ENCODE results near the gene REC114. TPM values are rescaled to one million over a fixed set of nuclear protein-coding genes. Genes with fewer than 3 reads are reported as not detected.

The REC114 gene
- total and polyA plus RNA-seq, 9 of the 15 experiments (the other 6 are each of a cell fraction or from before 2014, with no cell fraction given) = 0.07 to 0.24 TPM; not detected in 7

DNA sequence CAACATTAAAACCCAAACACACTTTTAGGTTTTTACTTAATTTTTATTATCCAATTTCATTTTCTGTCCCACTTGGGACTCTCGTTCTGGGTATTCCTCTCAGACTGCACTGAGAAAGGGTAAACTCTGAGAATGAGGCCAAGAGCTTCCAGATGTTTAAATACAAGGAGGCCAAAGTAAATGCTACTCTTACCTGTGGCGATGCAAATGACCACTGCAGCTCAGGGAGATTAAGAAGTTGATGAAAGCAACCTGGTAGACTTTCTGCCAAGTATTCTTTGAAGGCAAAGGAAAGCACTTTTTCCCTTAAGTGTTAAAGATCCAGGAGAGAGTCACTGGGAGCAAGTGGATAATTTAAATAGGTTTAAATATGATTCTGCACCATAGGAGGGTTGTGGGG is 151.1 kb downstream of the REC114 start (continued):
- TF ChIP-seq ZNF224 (CRISPR knock-in tag; IDR thresholded peaks at IDR 0.05) = no peak
- TF ChIP-seq, protein P1, sequence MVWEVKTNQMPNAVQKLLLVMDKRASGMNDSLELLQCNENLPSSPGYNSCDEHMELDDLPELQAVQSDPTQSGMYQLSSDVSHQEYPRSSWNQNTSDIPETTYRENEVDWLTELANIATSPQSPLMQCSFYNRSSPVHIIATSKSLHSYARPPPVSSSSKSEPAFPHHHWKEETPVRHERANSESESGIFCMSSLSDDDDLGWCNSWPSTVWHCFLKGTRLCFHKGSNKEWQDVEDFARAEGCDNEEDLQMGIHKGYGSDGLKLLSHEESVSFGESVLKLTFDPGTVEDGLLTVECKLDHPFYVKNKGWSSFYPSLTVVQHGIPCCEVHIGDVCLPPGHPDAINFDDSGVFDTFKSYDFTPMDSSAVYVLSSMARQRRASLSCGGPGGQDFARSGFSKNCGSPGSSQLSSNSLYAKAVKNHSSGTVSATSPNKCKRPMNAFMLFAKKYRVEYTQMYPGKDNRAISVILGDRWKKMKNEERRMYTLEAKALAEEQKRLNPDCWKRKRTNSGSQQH (CRISPR knock-in tag; IDR thresholded peaks at IDR 0.05) = no peak
- TF ChIP-seq, protein P2, sequence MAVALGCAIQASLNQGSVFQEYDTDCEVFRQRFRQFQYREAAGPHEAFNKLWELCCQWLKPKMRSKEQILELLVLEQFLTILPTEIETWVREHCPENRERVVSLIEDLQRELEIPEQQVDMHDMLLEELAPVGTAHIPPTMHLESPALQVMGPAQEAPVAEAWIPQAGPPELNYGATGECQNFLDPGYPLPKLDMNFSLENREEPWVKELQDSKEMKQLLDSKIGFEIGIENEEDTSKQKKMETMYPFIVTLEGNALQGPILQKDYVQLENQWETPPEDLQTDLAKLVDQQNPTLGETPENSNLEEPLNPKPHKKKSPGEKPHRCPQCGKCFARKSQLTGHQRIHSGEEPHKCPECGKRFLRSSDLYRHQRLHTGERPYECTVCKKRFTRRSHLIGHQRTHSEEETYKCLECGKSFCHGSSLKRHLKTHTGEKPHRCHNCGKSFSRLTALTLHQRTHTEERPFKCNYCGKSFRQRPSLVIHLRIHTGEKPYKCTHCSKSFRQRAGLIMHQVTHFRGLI (CRISPR knock-in tag; IDR thresholded peaks at IDR 0.05) = no peak

DNA sequence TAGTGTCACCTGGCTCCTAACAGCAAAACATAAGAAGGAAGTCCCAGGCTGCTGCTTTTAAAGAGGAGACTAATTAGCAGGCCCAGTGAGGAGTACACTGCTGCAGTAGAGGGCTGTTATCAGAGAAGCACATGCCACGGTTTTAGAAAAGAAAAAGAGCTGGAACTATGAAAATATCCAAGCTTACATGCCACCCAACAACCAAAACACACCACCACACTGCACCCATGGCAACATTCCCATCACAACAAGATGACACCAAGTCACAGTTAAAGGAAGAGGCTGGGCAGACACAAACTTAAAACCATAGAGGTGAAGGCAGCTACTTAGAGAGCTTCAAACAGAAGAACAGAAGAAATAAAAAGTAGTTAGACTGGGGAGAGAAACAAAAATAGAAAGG is 153.2 kb downstream of the REC114 start:
- Histone ChIP-seq H3K9me1 (ENCODE audit: control insufficient read depth, insufficient read depth, low read length) (no peaks in the 10 kb centered on the region), H3K4me3 (no peak overlapping the region), H3K4me2 (ENCODE audit: insufficient read depth, low read length) (no peak overlapping the region), H3K27me3 (ENCODE audit: control insufficient read depth in 2 of 2, insufficient read depth in 2 of 2, low read length in 2 of 2) (no peaks in the 10 kb centered on the region), H3K9ac (ENCODE audit: insufficient read depth in 1 of 2, low read depth in 2 of 2, low read length in 2 of 2) (no peak overlapping the region), H3K79me2 (ENCODE audit: control insufficient read depth, insufficient read depth, low read length) (peaks cover 76% of the 10 kb centered on the region), H3K36me3 (ENCODE audit: control insufficient read depth, insufficient read depth, low read length) (peaks cover 11% of the 10 kb centered on the region; the same call in 2 of the 3 replicates), H3K4me1 (replicated peaks in 1 of 2; ENCODE audit: control insufficient read depth in 2 of 2, insufficient read depth in 2 of 2, low read length in 2 of 2) (peaks cover 12 to 47% of the 10 kb centered on the region in 2 experiments), H3K27ac (ENCODE audit: extremely low read depth, low read depth, low read length) (no peak overlapping the region), H4K20me1 (replicated peaks; ENCODE audit: control insufficient read depth, insufficient read depth, low read length) (peaks cover 36% of the 10 kb centered on the region), H3K9me3 (replicated peaks; ENCODE audit: control insufficient read depth, insufficient read depth, low read depth, low read length) (no peaks in the 10 kb centered on the region), H2AFZ (ENCODE audit: low read depth, low read length) (no peak overlapping the region)
- intact Hi-C loops (cut with micrococcal nuclease) (no loop called here), in situ Hi-C loops (cut with MboI) (no loop called here)
- peak; percentile 38 for ATAC-seq
- DNase-seq (ENCODE audit: extremely low read depth in 1 of 4, low spot score in 3 of 4) = no peak
- ChIA-PET POLR2A (interaction anchor here (0.6 to 2.7 kb wide), 7 partner anchors 9 to 36 kb away, joined by 3 to 10 read pairs (median 3); partner anchors contain the start of gene NPTN), CTCF (ENCODE audit: low intra/inter-chr PET ratio) (no interaction called here)
- 17% methylated on average over 1 of the region's 1 CpG for WGBS (ENCODE audit: insufficient coverage, low coverage, missing lambda C conversion rate)
- BruUV-seq (replicated peaks) = no TSS peak
- peak; percentile 35 for FAIRE-seq
- TF ChIP-seq, protein P3, sequence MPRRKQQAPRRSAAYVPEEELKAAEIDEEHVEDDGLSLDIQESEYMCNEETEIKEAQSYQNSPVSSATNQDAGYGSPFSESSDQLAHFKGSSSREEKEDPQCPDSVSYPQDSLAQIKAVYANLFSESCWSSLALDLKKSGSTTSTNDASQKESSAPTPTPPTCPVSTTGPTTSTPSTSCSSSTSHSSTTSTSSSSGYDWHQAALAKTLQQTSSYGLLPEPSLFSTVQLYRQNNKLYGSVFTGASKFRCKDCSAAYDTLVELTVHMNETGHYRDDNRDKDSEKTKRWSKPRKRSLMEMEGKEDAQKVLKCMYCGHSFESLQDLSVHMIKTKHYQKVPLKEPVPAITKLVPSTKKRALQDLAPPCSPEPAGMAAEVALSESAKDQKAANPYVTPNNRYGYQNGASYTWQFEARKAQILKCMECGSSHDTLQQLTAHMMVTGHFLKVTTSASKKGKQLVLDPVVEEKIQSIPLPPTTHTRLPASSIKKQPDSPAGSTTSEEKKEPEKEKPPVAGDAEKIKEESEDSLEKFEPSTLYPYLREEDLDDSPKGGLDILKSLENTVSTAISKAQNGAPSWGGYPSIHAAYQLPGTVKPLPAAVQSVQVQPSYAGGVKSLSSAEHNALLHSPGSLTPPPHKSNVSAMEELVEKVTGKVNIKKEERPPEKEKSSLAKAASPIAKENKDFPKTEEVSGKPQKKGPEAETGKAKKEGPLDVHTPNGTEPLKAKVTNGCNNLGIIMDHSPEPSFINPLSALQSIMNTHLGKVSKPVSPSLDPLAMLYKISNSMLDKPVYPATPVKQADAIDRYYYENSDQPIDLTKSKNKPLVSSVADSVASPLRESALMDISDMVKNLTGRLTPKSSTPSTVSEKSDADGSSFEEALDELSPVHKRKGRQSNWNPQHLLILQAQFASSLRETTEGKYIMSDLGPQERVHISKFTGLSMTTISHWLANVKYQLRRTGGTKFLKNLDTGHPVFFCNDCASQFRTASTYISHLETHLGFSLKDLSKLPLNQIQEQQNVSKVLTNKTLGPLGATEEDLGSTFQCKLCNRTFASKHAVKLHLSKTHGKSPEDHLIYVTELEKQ (CRISPR knock-in tag; IDR thresholded peaks at IDR 0.05) = no peak
- TF ChIP-seq IRF2 (CRISPR knock-in tag; IDR thresholded peaks at IDR 0.05) (no peak), MTA1 (IDR thresholded peaks at IDR 0.05; ENCODE audit: borderline replicate concordance) (no peak), ZNF184 (CRISPR knock-in tag; IDR thresholded peaks at IDR 0.05) (no peak), NFXL1 (CRISPR knock-in tag; IDR thresholded peaks at IDR 0.05) (no peak), ZNF561 (CRISPR knock-in tag; conservative IDR thresholded peaks at IDR 0.05) (no peak), FOXJ2 (tag; IDR thresholded peaks at IDR 0.05) (peak; percentile 91), FOXJ3 (CRISPR knock-in tag; IDR thresholded peaks at IDR 0.05) (peak; percentile 72), ZFP36 (IDR thresholded peaks at IDR 0.05; ENCODE audit: low read depth, low read length, partially characterized antibody) (no peak), MXI1 (IDR thresholded peaks at IDR 0.05; ENCODE audit: low read depth, low read length) (0 out of 2 replicates have a peak, but pooled peaks have one; percentile 43)

All from K562 (cell line).